Measurements from ENCODE around the gene MICB. TPM values are rescaled to one million over a fixed set of nuclear protein-coding genes. Genes with fewer than 3 reads are reported as not detected.
"Not testable (repeated sequence)": the region's sequence is repeated elsewhere in the genome, so short reads cannot be mapped to it uniquely, and the experiment has no call there.

MICB gene
- total RNA-seq, 1 donor from 2014 or later = 5.8 TPM

DNA sequence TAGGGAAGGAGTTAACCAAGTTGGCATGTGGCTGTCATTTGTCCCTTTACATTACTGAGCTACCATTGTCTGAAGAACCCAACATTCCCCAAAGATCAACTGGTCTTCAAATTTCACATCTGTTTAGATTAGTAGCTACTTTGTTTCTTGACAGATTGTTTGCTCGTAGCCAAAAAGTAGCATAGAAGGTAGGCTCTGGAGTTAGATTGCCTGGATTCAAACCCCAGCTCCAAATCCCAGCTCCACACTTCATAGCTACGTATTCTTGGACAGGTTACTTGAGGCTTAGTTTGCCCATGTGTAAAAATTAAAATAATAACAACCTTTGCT is 50.6 kb downstream of the MICB start:
- Histone ChIP-seq H4K20me1 (ENCODE audit: insufficient read depth, low read length) (no peaks in the 10 kb centered on the region), H3K27ac (ENCODE audit: low read depth, low read length) (no peak overlapping the region), H3K79me2 (ENCODE audit: insufficient read depth, low read length) (peaks cover 13% of the 10 kb centered on the region), H3K36me3 (ENCODE audit: insufficient read depth, low read length) (peaks cover 9% of the 10 kb centered on the region), H3K27me3 (ENCODE audit: insufficient read depth, low read length) (no peaks in the 10 kb centered on the region), H3K9me3 (ENCODE audit: insufficient read depth, low read depth, low read length) (no peaks in the 10 kb centered on the region), H3K4me1 (ENCODE audit: insufficient read depth, low read length) (peaks cover 21% of the 10 kb centered on the region), H3K4me2 (ENCODE audit: low read length) (peak overlapping the region; percentile 95), H2AFZ (ENCODE audit: low read depth, low read length) (no peak overlapping the region), H3K9ac (ENCODE audit: low read length) (peak overlapping the region; percentile 87), H3K4me3 (ENCODE audit: insufficient read depth, low read depth, low read length) (no peak overlapping the region)
- Mint-ChIP-seq H3K4me3 (ENCODE audit: unreplicated experiment) (peak overlapping the region; percentile 94), H3K36me3 (ENCODE audit: low read depth, unreplicated experiment) (peaks cover 11% of the 10 kb centered on the region), H3K9me3 (ENCODE audit: unreplicated experiment) (no peaks in the 10 kb centered on the region), H3K27ac (ENCODE audit: unreplicated experiment) (no peak overlapping the region), H3K27me3 (ENCODE audit: low read depth, unreplicated experiment) (no peaks in the 10 kb centered on the region), H3K4me1 (ENCODE audit: low read depth, unreplicated experiment) (peaks cover 17% of the 10 kb centered on the region)
- FAIRE-seq = no peak
- TF ChIP-seq, protein P1, sequence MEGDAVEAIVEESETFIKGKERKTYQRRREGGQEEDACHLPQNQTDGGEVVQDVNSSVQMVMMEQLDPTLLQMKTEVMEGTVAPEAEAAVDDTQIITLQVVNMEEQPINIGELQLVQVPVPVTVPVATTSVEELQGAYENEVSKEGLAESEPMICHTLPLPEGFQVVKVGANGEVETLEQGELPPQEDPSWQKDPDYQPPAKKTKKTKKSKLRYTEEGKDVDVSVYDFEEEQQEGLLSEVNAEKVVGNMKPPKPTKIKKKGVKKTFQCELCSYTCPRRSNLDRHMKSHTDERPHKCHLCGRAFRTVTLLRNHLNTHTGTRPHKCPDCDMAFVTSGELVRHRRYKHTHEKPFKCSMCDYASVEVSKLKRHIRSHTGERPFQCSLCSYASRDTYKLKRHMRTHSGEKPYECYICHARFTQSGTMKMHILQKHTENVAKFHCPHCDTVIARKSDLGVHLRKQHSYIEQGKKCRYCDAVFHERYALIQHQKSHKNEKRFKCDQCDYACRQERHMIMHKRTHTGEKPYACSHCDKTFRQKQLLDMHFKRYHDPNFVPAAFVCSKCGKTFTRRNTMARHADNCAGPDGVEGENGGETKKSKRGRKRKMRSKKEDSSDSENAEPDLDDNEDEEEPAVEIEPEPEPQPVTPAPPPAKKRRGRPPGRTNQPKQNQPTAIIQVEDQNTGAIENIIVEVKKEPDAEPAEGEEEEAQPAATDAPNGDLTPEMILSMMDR (IDR thresholded peaks at IDR 0.05; ENCODE audit: insufficient read depth, low read depth, low read length) = no peak
- TF ChIP-seq EZH2 (IDR thresholded peaks at IDR 0.05; ENCODE audit: insufficient read depth, low read length) = no peak
- DNase-seq (ENCODE audit: low read depth) = no peak

DNA sequence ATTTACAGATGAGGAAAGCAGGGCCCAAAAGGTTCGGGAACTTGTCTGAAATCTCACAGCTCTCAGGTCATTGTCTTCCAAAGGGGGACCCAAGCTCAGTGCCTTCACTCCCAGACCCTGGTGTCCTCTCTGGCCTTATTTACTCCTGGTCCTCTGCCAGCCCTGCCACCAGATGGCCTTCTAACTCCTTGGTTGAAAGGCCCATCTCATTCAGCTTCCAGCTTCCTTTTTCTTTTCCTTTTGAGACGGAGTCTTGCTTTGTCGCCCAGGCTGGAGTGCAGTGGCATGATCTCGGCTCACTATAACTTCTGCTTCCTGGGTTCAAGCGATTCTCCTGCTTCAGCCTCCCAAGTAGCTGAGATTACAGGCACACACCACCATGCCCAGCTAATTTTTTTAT is 53.4 kb downstream of the MICB start:
- not testable (repeated sequence) for H3K27ac Mint-ChIP-seq (ENCODE audit: unreplicated experiment); H3K4me3 Mint-ChIP-seq (ENCODE audit: unreplicated experiment); DNase-seq (ENCODE audit: low read depth); H3K36me3 ChIP-seq (ENCODE audit: insufficient read depth, low read length); FAIRE-seq; H4K20me1 ChIP-seq (ENCODE audit: insufficient read depth, low read length); H3K4me2 ChIP-seq (ENCODE audit: low read length); H3K4me3 ChIP-seq (ENCODE audit: insufficient read depth, low read depth, low read length); H3K27me3 ChIP-seq (ENCODE audit: insufficient read depth, low read length); H3K9me3 ChIP-seq (ENCODE audit: insufficient read depth, low read depth, low read length); H3K9me3 Mint-ChIP-seq (ENCODE audit: unreplicated experiment); H2AFZ ChIP-seq (ENCODE audit: low read depth, low read length); H3K27me3 Mint-ChIP-seq (ENCODE audit: low read depth, unreplicated experiment); H3K27ac ChIP-seq (ENCODE audit: low read depth, low read length)
- Histone ChIP-seq H3K9ac (ENCODE audit: low read length) (peak overlapping the region; percentile 33), H3K4me1 (ENCODE audit: insufficient read depth, low read length) (peaks cover 15% of the 10 kb centered on the region), H3K79me2 (ENCODE audit: insufficient read depth, low read length) (peaks cover 17% of the 10 kb centered on the region)
- TF ChIP-seq, protein P1 (IDR thresholded peaks at IDR 0.05; ENCODE audit: insufficient read depth, low read depth, low read length) = peak; percentile 28
- H3K36me3 Mint-ChIP-seq (ENCODE audit: low read depth, unreplicated experiment) = peaks cover 11% of the 10 kb centered on the region
- peaks cover 11% of the 10 kb centered on the region for H3K4me1 Mint-ChIP-seq (ENCODE audit: low read depth, unreplicated experiment)

DNA sequence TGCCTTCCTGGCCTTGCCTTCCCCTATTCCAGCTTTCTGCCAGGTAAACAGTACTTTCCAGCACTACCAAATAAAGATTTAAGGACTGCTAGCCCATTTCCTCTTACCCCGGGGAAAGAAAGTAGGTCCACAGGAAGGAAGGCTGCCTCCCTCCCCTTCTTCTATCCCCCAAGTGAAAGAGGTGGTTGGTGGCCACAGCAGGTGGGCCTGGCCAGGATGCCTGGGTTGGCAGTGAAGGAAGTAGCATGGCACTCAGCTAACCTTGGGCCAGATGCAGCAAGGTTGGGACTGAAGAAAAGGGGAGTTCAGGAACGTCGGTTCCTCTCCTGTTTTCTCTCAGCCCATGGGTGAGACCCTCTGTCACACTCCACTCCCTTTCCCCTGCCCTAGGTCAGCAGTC is 58.4 kb downstream of the MICB start:
- Histone ChIP-seq H3K9me3 (ENCODE audit: insufficient read depth, low read depth, low read length) (no peaks in the 10 kb centered on the region), H3K79me2 (ENCODE audit: insufficient read depth, low read length) (peaks cover 4% of the 10 kb centered on the region), H3K4me2 (ENCODE audit: low read length) (no peak overlapping the region), H3K4me3 (ENCODE audit: insufficient read depth, low read depth, low read length) (no peak overlapping the region), H3K9ac (ENCODE audit: low read length) (no peak overlapping the region), H3K27ac (ENCODE audit: low read depth, low read length) (no peak overlapping the region), H4K20me1 (ENCODE audit: insufficient read depth, low read length) (no peaks in the 10 kb centered on the region), H3K36me3 (ENCODE audit: insufficient read depth, low read length) (peaks cover 7% of the 10 kb centered on the region), H3K27me3 (ENCODE audit: insufficient read depth, low read length) (no peaks in the 10 kb centered on the region), H3K4me1 (ENCODE audit: insufficient read depth, low read length) (peaks cover 29% of the 10 kb centered on the region), H2AFZ (ENCODE audit: low read depth, low read length) (no peak overlapping the region)
- Mint-ChIP-seq H3K27me3 (ENCODE audit: low read depth, unreplicated experiment) (no peaks in the 10 kb centered on the region), H3K36me3 (ENCODE audit: low read depth, unreplicated experiment) (peaks cover 22% of the 10 kb centered on the region), H3K9me3 (ENCODE audit: unreplicated experiment) (no peaks in the 10 kb centered on the region), H3K4me3 (ENCODE audit: unreplicated experiment) (no peak overlapping the region), H3K4me1 (ENCODE audit: low read depth, unreplicated experiment) (peaks cover 25% of the 10 kb centered on the region), H3K27ac (ENCODE audit: unreplicated experiment) (no peak overlapping the region)
- TF ChIP-seq, protein P1 (IDR thresholded peaks at IDR 0.05; ENCODE audit: insufficient read depth, low read depth, low read length) = no peak
- no peak for TF ChIP-seq EZH2 (IDR thresholded peaks at IDR 0.05; ENCODE audit: insufficient read depth, low read length)
- FAIRE-seq = no peak
- DNase-seq (ENCODE audit: low read depth) = no peak
